NCI-H524 treated with DMSO at 0.1 percent for 48 hours (cell line): Measurements from ENCODE around the gene CHD5.

Experiments used
- DNase-seq: peaks from one replicate; lab custom pipeline; 2025; lab: John Stamatoyannopoulos, UW

CHD5 gene

GRCh38 chr1:6059866-6060265, 120.3 kb downstream of the CHD5 start:
- DNase-seq: no peak

GRCh38 chr1:6057170-6057845, 122.8 kb downstream of the CHD5 start:
- no peak for DNase-seq

GRCh38 chr1:6056572-6056948, 123.6 kb downstream of the CHD5 start:
- no peak for DNase-seq

- no peak for DNase-seq
These were observed 125.5 kb downstream of the CHD5 start for GRCh38 chr1:6054596-6054995.

- DNase-seq: no peak
These were observed 126.9 kb downstream of the CHD5 start for GRCh38 chr1:6053206-6053546.

- no peak for DNase-seq
These were observed 127.4 kb downstream of the CHD5 start for GRCh38 chr1:6052543-6053205.
